Measurements from ENCODE around the gene TMEM161A. TPM values are rescaled to one million over a fixed set of nuclear protein-coding genes. Genes with fewer than 3 reads are reported as not detected.
"Not testable (repeated sequence)": the region's sequence is repeated elsewhere in the genome, so short reads cannot be mapped to it uniquely, and the experiment has no call there.

TMEM161A gene
- total RNA-seq, 1 donor from 2014 or later, result 42.3 TPM

GRCh38 chr19:19140476-19140875 lies 2.2 kb upstream of the TMEM161A start:
- Mint-ChIP-seq H3K4me3 (ENCODE audit: low read depth) (no peak overlapping the region), H3K27me3 (peaks cover 23% of the 10 kb centered on the region), H3K4me1 (ENCODE audit: low read depth) (peaks cover 12% of the 10 kb centered on the region), H3K36me3 (ENCODE audit: insufficient read depth) (no peaks in the 10 kb centered on the region), H3K27ac (no peak overlapping the region), H3K9me3 (ENCODE audit: low read depth) (no peaks in the 10 kb centered on the region)
- no peak for DNase-seq (ENCODE audit: low spot score, unreplicated experiment)
- TF ChIP-seq, protein P1, sequence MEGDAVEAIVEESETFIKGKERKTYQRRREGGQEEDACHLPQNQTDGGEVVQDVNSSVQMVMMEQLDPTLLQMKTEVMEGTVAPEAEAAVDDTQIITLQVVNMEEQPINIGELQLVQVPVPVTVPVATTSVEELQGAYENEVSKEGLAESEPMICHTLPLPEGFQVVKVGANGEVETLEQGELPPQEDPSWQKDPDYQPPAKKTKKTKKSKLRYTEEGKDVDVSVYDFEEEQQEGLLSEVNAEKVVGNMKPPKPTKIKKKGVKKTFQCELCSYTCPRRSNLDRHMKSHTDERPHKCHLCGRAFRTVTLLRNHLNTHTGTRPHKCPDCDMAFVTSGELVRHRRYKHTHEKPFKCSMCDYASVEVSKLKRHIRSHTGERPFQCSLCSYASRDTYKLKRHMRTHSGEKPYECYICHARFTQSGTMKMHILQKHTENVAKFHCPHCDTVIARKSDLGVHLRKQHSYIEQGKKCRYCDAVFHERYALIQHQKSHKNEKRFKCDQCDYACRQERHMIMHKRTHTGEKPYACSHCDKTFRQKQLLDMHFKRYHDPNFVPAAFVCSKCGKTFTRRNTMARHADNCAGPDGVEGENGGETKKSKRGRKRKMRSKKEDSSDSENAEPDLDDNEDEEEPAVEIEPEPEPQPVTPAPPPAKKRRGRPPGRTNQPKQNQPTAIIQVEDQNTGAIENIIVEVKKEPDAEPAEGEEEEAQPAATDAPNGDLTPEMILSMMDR (IDR thresholded peaks at IDR 0.05; ENCODE audit: unreplicated experiment), result no peak

DNA sequence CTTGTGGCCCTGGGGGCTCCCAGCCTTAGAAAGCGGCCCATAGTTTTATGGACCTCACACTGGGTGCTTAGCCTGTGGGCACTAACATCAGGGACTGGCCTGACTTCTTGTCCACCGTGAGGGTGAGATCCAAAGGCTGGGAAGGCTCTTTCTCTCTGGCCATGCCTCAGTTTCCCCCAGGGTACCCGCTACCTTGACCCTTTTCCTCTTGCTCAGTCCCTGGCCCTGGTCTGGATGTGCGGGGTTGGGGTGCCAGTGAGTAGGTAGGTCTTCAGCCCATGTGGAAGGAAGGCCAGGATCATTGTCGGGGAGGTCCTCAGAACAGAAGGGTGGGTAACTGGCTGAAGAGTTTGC lies 1.6 kb upstream of the TMEM161A start:
- H3K4me3 Mint-ChIP-seq (ENCODE audit: low read depth), result no peak overlapping the region
- no peaks in the 10 kb centered on the region for H3K9me3 Mint-ChIP-seq (ENCODE audit: low read depth)
- peaks cover 23% of the 10 kb centered on the region for H3K27me3 Mint-ChIP-seq
- no peak for DNase-seq (ENCODE audit: low spot score, unreplicated experiment)
- peak overlapping the region; percentile 90 for H3K27ac Mint-ChIP-seq
- peaks cover 12% of the 10 kb centered on the region for H3K4me1 Mint-ChIP-seq (ENCODE audit: low read depth)
- TF ChIP-seq, protein P1 (IDR thresholded peaks at IDR 0.05; ENCODE audit: unreplicated experiment), result no peak
- no peaks in the 10 kb centered on the region for H3K36me3 Mint-ChIP-seq (ENCODE audit: insufficient read depth)

- Mint-ChIP-seq H3K27me3 (peaks cover 19% of the 10 kb centered on the region), H3K9me3 (ENCODE audit: low read depth) (no peaks in the 10 kb centered on the region), H3K27ac (no peak overlapping the region), H3K4me3 (ENCODE audit: low read depth) (peak overlapping the region; percentile 97), H3K4me1 (ENCODE audit: low read depth) (peaks cover 12% of the 10 kb centered on the region), H3K36me3 (ENCODE audit: insufficient read depth) (no peaks in the 10 kb centered on the region)
- TF ChIP-seq, protein P1 (IDR thresholded peaks at IDR 0.05; ENCODE audit: unreplicated experiment), result no peak
- no peak for DNase-seq (ENCODE audit: low spot score, unreplicated experiment)
Observed at GRCh38 chr19:19137556-19138108, 646 bp downstream of the TMEM161A start.

DNA sequence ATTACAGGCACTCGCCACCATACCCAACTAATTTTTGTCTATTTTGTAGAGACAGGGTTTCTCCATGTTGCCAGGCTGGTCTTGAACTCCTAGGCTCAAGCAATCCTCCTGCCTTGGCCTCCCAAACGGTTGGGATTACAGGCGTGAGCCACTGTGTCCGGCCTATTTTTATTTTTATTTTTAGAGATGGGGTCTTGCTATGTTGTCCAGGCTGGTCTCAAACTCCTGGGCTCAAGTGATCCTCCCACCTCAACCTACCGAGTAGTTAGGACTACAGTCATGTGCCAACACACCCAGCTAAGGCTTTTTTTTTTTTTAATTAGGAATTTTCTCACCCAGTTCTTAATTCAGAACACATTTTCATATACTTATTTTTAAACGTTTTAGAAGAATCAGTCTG lies 2.6 kb downstream of the TMEM161A start:
- peaks cover 13% of the 10 kb centered on the region for H3K27me3 Mint-ChIP-seq
- not testable (repeated sequence) for H3K27ac Mint-ChIP-seq; DNase-seq (ENCODE audit: low spot score, unreplicated experiment); H3K4me3 Mint-ChIP-seq (ENCODE audit: low read depth); H3K9me3 Mint-ChIP-seq (ENCODE audit: low read depth); H3K36me3 Mint-ChIP-seq (ENCODE audit: insufficient read depth)
- peaks cover 12% of the 10 kb centered on the region for H3K4me1 Mint-ChIP-seq (ENCODE audit: low read depth)

DNA sequence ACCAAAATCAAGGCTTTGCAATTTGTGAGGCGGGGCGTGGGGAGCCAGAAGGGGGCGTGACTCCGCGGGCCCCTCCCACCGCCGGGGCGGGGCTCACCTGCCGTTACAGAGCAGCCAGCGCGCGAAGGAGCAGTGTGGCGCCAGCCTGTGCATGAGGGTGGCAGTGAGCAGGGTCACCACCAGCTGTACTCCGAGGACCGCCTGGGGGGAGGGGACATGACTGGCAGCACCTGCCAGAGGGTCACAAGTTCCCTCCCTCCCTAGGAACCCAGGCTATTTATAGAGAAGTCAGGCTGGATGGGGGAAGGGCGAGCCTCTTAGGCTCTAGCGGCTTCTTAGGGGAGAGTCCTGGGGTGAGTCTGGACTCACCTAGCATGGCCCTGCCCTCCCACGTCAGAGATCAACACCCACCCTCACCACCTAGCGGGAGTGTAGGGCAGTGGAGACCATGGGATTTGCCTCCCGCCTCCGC lies 3.6 kb downstream of the TMEM161A start:
- Mint-ChIP-seq H3K36me3 (ENCODE audit: insufficient read depth) (peaks cover 6% of the 10 kb centered on the region), H3K4me3 (ENCODE audit: low read depth) (no peak overlapping the region)

DNA sequence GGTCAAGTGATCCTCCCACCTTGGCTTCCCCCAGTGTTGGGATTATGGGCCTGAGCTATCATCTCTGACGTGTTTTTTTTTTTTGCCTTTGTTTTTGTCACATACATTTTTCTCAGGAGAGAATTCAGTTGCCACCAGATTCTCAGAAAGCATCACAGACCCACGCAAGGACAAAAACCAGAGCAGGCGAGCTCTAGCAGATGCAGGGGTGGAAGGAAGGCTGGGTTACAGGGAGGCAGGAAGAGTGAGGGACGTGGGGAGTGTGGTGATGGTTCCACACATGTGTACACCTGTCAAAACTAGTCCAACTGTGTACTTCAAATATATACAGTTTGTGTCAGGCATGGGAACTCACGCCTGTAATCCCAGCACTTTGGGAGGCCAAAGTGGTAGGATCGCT lies 4.3 kb downstream of the TMEM161A start:
- Mint-ChIP-seq H3K4me1 (ENCODE audit: low read depth) (peaks cover 12% of the 10 kb centered on the region), H3K27me3 (peaks cover 4% of the 10 kb centered on the region), H3K9me3 (ENCODE audit: low read depth) (peaks cover 4% of the 10 kb centered on the region), H3K4me3 (ENCODE audit: low read depth) (no peak overlapping the region), H3K36me3 (ENCODE audit: insufficient read depth) (peaks cover 6% of the 10 kb centered on the region), H3K27ac (no peak overlapping the region)
- no peak for DNase-seq (ENCODE audit: low spot score, unreplicated experiment)
- TF ChIP-seq, protein P1 (IDR thresholded peaks at IDR 0.05; ENCODE audit: unreplicated experiment), result no peak

More for the DNA sequence above, 3.6 kb downstream of the TMEM161A start:
- Mint-ChIP-seq H3K4me1 (ENCODE audit: low read depth) (peaks cover 12% of the 10 kb centered on the region), H3K27me3 (peaks cover 5% of the 10 kb centered on the region), H3K9me3 (ENCODE audit: low read depth) (peaks cover 4% of the 10 kb centered on the region), H3K27ac (no peak overlapping the region)
- TF ChIP-seq, protein P1 (IDR thresholded peaks at IDR 0.05; ENCODE audit: unreplicated experiment), result no peak
- DNase-seq (ENCODE audit: low spot score, unreplicated experiment), result peak; percentile 40

All from progenitor cell of endocrine pancreas (in vitro differentiated cells).